ENCODE measurements around the gene KRTCAP2.

The KRTCAP2 gene

DNA sequence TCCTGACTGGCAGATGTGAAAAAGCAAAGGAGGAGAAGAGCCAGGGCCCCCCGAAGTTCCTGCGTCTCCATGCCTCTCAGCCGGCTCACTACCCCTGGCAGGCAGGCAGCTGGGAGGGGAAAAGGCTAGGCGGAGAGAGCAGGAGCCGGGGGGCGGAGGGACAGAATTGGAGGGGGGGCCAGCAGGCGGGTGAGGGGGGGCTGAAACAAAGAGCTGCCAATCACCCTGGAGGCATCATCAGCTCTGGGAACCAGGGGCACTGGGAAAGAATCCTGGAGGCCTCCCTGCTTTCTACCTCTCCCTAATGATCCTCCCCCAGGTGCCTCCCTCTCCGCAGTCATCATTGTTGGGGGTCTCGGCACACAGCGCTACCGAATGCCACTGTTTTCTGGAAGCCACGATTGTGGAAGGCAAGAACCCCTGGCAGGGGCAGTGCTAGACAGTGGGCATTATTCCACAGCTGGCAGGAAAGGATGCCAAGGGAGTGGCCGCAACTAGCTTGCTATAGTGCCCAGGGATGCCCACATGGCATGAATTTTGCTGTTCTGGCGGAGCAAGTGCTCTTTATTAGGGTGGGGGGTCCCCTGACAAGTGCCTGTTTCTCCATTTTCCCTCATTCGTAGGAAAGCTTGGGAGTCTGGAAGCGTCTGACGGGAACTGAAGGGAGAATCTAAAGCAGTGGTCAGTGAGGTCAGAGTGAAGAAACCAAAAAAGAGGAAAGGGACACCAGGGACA, 34.9 kb upstream of the KRTCAP2 start, which contains the start of gene THBS3:
Gene THBS3, minus strand, starts transcription at position 92 of the 735 bp plus-strand sequence. Its CDS starts 21 bp downstream, at position 71.
- TF ChIP-seq CTCF (IDR thresholded peaks at IDR 0.05), result no peak

GRCh38 chr1:155206891-155207805, 34.0 kb upstream of the KRTCAP2 start:
- TF ChIP-seq CTCF (IDR thresholded peaks at IDR 0.05), result peak; percentile 88

DNA sequence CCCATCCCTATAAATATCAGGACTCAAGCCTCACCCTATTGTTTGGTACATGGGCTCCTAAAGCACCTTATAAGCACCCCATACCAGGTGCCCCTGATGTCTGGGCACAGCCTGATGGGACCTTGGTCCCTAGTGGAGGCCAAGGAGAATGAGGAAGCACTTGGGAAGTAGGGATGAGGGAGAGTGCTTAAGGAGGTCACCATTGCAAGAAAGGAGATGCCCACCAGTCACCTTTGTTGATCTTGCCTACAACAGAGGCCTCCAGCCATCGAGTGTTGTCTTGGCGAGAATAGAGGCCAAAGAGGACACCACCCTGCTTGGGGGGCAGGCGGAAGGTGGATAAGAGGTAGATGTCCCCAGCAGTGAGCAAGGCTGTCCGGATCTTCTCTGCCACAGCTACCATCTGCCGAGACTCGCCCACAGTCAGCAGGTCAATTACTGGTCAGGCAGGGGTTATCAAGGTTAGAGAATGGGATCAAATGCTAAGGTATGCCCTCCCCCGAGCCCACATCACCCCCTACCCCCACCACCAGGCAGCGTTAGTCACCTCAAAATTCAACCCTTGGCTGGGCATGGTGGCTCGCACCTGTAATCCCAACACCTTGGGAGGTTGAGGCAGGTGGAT, 33.0 kb upstream of the KRTCAP2 start:
- no peak for TF ChIP-seq CTCF (IDR thresholded peaks at IDR 0.05)

DNA sequence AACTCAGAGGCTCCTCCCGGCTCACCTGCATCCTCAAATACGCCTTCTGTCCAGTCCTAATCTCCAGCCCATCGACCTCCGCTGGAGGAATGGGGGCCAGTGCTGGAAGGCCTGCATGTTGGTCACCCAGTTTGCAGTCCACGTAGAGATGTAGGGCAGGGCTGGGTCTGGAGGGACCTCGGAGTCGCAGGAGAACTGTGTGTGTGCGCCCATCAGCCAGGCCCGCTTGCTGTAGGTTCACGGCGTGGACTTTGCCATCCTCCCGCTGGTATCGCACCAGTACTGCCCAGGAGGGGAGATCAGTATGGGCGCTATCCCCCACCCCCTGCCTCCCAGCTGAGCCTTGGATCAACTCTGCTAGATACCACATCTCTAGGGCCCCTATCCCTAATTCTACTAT, 31.9 kb upstream of the KRTCAP2 start:
- TF ChIP-seq CTCF (IDR thresholded peaks at IDR 0.05), result no peak

DNA sequence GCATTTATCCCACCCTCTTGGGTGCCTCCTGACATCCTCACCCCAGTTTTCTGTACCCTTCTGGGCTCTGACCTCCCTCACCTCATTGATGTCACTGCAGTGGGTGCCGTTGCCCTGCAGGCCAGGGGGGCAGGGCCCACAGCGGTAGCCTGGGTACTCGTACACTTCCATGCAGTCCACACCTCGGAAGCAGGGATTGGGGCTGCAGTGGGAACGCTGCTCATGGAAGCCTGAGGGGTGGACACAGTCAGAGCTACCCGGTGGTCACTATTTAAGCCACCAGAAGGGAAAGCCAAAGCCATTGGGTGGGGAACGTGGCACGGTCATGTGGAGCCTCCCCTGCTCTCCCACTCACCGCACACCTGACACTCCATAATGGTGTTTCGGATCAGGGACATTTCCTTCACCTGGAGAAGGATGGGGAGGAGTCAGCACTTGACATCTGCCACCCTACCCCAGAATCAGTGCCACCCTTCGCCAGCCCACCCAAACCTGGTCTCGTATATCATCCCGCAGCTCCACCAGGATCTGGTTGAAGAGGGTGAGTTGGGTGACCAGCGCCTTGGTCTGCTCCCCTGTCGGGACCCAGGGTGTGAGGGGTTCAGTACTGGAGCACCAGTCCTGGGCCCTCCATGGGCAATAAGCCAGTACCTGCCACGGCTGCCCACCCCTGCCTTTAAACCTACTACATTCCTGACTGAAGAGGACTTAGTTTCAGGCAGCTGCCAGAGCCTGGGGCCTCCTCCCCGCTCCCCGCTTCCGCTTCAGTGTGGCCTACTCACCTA, 29.8 kb upstream of the KRTCAP2 start:
- no peak for TF ChIP-seq CTCF (IDR thresholded peaks at IDR 0.05)

DNA sequence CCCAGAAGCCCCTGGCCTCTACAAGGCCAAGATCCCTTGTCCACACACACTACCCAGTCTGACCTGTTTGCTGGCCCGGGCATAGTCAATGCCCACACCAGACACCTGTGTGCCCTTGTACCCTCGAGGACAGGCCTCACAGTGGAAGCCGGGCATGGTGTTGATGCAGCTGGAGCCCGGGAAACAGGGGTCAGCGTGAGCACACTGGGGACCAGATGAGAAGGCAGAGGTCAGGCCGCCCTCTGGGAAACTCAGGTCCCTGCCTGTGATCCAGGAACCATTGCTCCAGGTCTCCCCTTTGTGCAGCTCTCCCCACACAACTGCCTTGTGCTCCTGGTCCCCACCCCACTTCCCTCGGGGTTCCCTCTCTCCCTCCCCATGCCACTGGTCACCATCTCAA, 29.1 kb upstream of the KRTCAP2 start:
- TF ChIP-seq CTCF (IDR thresholded peaks at IDR 0.05), result no peak

DNA sequence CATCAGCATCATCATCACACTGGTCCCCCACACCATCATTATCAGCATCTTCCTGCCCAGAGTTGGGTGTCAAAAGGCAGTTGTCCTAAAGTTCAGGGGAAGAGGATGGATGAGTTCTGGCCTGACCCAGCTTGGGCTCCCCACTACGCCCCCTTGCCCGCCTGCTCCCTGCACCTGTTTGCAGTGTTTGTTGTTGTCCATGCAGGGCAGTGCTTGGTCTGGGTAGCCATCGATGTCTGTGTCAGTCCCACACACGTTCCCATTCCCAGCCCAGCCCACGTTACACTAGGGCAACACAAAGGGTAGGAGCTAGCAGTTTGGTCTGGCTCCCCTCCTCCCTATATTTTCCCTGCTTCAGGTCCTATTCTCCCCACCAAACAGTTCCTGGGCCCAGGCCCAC, 27.8 kb upstream of the KRTCAP2 start:
- TF ChIP-seq CTCF (IDR thresholded peaks at IDR 0.05), result no peak

Measured in LNCAP (cell line).